Measurements from ENCODE around the gene PAX3. TPM values are rescaled to one million over a fixed set of nuclear protein-coding genes. Genes with fewer than 3 reads are reported as not detected.

PAX3 gene
- total RNA-seq, 1 donor from 2014 or later: not detected

DNA sequence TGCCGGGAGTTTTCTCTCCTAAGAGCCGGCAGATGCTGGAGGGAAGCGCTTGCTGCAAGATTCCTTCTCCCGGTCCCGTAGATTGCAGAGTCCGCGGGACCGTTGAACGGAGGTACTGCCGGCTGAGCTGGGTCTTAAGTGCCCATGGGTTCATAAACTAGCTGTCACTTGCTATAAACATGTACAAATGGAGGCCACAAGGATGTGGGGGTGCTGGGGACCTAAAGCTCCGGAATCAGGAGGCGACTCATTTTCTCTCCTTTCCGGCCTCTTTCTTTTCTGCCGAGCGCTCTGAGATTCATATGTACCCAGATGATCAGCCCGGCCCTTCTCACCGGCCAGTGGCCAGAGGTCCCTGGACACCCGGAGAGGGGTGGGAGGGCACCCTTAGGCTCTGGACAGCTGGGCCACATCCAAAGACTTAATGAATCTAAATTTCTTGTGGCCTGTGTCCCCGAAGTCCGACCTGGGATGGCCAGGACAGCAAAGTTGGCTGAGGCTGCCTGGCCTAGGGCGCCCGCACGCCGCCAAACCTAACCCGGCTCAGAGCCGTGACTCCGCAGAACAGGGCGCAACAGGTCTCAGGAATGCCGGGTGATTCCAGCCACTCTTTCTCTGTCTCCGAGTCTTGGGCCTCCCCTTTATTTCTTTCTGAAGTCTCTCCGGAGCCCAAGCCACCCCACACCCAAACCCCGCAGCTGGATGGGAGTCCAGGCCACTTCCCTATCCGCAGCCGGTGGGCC is 2.4 kb upstream of the PAX3 start:
- intact Hi-C loops (cut with micrococcal nuclease): no loop called here
- DNase-seq (no peak), ATAC-seq (no peak)

DNA sequence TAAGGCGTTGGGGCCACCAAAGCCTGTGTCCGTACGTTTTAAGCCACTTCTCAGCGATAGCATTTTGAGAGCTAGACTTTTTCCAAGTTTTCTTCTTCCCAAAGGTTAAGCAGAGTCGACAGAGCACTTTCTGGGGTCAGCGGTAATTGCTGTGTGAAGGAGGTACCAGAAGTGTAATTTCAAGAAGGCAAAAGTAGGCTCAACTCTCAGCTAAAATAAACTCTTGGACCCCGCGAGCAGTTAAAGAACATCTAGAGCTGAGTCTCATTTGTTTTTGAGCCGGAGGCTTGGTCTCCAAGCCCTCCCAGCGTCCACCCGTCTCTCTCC is 1.9 kb upstream of the PAX3 start:
- intact Hi-C loops (cut with micrococcal nuclease): no loop called here
- no peak for ATAC-seq
- DNase-seq: no peak

DNA sequence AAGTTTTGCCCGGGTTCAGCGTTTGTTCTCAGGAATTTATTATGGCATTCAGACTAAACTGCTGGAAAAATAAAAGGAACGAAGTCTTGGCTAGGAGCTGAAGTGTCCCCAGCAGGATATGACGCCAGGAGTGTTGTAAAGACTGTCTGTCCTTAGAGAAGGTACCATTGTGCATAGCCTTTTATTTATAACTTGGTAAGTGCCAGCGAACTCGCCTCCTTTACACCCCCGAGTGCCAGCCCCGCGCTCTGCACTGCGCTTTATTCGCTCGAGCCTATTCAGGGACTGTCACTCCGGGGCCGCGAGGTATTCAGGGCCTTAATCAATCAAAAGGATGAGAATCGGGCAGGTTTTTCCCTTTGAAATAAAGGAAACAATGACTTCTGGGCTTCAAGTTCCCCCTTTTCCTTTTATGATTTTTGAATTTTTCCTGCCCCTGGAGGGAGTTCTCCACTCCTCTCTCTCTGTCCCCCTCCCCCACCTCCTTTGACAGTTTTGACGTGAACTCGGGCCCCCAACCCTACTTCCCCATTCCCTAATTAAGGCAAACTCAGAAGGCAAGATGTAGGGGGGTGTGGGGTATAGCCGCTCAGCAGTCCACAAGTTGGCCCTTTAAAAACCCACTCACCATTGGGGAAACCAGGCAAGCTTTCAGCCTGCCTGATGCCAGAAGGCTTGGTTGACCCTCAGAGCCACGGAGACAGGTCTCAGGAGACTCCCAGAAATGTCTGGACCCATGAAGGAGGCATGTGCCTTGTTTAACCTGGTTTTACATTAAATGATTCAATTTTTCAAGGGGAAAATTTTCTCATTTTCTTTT is 1.3 kb upstream of the PAX3 start:
- intact Hi-C loops (cut with micrococcal nuclease): no loop called here
- ATAC-seq: no peak
- no peak for DNase-seq

DNA sequence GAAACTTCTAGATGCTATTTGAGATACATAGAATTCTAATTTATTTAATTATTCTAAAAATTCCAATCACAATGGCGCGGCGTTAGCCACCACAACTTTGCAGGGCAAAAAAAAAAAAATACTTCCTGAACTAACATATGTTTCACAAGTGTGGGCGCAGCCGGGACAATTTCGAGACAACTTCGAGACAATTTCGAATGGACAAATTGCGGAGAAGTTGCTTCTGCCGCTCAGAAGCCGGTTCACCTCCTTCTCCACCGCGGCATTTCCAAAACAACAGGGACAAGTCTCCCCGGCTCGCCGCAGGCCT is 842 bp downstream of the PAX3 start:
- ATAC-seq (no peak), DNase-seq (no peak)
- intact Hi-C loops (cut with micrococcal nuclease): no loop called here

DNA sequence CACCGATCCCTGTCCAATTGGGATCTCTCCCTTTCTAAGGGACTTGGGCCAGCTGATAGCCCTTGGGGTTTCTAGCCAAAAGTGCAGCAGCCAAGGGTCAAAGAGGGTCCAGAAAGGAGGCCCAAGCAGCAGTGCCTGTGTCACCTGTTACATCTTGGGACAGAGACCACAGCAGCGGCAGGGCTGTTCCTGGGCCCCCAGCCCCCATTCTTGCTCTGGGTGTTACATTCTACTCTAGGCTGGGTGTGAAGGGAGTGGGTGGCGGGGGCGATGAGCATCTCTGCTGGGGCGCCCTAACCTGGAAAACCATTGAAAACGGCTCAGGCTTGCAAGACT is 1.2 kb downstream of the PAX3 start:
- ATAC-seq (no peak), DNase-seq (no peak)
- intact Hi-C loops (cut with micrococcal nuclease): no loop called here

DNA sequence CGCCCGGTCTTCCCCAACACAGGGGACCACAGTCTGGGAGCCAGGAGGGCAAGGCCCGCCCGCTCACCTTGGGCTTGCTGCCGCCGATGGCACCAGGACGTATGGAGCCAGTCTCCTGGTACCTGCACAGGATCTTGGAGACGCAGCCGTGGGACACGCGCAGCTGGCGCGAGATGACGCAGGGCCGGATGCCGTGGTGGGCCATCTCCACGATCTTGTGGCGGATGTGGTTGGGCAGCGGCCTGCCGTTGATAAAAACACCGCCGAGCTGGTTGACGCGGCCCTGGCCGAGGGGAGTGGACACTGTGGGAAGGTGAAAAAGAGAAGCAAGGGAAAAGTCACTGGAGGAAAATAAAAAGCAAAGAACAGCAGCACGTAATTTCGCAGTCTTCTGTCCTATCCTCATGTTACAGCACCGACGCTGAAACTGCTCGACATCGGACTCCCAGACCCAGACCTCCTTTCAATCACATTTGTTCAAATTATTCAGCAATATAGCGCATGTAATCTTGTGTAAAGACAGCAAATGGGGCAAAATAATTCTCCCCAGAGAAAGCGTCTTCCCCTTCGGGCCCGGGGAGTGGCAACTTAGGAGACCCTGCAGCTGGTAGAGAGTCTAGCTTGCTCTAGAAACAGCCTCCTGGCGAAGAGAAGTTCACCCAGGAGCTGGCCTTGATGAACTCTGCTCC is 1.7 kb downstream of the PAX3 start:
- intact Hi-C loops (cut with micrococcal nuclease): no loop called here
- DNase-seq: no peak
- ATAC-seq: no peak

DNA sequence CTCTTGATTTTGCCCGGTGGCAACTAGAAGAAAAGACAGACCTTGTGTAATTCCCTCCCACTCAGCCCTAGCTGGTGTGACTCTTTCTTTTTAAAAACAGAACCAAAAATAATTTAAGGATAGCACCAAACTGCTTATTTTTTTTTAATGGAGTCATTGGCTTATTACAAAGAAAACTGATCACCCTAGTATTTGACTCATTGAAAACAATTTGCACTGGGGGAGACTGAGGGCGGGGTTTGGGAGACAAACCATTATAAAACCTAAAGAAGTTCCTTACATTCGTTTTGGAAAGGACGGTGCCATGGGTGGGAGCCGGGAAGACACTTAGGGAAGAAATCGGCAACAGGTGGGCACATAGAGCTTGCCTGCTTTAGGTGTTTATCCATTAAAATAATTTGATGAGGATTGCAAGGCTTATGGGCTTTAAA is 2.5 kb downstream of the PAX3 start:
- ATAC-seq (no peak), DNase-seq (no peak)
- intact Hi-C loops (cut with micrococcal nuclease): no loop called here

DNA sequence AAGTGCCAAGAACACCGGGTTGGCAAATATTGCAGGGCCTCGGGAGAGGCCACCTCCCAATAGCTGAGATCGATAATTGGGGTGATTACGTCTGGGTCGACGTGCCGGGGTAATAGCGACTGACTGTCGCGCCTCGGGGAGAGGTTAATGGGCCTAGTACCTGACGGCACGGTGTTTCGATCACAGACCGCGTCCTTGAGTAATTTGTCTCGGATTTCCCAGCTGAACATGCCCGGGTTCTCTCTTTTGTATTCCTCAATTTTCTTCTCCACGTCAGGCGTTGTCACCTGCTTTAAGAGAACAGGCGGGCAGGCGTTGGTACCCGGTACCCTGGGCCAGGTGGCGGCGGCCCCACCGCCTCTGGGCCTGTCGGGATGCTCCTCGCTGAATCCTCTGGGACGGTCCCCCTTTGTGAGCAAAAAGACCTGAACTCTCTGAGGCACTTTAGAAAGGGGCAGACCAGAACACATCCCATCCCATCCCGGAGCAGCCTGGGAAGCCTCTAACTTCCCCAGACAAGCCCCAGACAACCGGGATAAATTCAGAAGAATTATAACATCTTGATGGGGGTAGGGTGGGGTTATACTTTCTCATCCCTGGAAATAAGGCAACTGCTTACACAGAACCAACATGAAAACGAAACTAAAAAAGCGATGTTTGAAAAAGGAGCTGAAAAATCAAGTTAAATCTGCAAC is 3.3 kb downstream of the PAX3 start:
- no peak for DNase-seq
- no peak for ATAC-seq
- intact Hi-C loops (cut with micrococcal nuclease): no loop called here

DNA sequence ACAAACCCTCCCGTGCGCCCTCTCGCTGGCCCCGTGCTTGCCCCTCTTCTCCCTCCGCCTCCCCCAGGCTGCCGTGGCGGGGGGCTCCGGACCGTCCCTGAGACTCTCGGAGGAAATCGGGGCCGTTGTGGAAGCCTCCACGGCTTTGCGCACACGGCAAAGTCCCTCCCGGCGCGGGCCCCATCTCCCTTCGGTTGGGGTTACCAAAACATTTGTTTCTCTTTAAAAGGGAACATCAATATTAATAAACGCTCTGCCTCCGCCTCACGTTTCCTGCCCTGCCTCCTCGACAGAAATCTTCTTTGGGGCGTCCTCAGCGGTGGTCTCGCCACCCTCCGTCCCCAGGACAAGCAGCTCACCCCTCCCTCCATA is 3.8 kb downstream of the PAX3 start:
- ATAC-seq: no peak
- no peak for DNase-seq
- intact Hi-C loops (cut with micrococcal nuclease): no loop called here

DNA sequence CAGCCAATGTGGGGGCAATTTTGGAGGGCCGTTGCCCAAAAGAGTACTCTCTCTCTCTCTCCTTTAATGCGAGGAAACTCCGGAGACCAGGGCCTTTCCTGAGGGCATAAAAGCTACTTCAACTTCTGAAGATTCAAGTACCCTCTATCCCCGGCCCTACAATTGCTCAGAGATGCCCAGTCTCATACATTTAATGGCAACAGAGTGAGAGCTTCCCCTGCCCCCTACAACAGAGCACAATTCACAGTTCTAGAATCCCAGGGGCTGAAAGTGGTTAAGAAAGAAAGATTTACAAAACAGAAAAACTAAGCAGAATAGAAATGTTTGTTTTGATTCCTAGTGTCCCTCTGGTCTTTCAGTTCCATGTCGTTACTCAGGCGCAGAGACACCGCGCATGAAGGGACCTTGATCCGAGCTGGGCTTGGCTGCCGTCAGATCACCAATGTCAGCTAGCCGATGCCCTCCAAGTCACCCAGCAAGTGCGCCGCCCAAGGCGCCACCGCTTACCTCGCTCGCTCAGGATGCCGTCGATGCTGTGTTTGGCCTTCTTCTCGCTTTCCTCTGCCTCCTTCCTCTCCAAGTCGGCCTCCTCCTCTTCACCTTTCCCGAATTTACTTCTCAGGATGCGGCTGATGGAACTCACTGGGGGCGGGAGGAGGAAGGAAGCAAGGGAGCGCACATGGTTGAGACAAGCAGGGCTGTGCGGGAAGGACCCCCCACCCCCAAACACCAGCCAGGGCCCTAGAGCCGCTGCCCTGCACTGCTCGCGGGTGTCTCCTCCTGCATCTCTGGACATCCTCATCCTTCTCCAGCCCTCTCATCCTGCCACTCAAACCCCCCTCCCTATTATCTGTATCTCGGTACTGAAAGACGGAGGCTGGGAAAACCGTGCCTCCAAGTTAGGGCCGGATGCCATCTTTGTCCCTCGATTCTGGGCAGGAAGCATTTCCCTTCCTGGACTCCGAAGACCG is 4.9 kb downstream of the PAX3 start:
- ATAC-seq: no peak

DNA sequence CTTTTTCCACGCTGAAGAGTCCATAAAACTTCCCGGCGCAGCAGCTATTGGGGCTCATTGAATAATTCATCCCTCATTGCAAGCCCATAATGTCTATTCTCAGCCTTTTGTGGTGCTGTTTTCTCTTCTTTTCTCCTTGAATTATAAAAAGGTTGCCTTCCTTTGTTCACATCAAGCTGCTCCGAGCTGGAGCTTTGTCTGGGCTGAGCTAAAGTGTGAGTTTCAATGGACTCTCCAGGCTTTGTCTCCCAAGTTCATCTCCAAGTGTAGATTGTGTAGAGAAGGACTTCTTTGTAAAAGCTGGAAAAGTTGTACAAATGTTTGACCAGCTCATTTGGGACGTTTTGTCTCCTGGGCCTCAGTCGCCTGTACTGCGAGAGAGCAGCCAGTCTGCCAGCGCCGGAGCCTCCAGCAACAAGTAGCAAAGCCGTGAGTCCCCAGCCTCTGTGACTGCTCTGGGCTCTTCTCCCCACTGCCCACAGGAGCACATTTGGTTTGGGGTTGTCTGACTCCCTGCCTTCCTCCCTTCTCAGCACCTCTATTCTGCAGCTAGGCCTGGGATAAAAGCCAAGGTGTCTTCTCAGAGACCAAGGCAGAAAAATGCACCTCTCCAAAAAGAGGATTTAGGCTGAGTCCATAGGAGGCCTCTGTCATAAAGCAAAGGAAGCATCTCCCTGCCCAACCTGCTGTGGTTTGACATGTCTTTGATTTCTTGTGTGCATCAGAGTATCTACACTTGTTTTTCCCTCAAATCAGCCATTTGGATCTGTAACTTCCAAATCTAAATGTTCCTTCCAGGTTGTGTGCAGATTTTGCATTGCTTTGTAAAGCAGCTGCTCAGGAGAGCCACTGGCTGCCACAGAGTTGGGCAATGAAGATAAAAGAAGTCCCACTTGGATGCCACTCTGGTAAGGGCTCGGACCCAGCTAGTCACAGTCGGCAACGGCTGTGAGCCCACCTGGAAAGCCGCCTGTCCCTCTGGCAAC is 6.4 kb downstream of the PAX3 start:
- DNase-seq (no peak), ATAC-seq (no peak)
- intact Hi-C loops (cut with micrococcal nuclease): no loop called here

More for the DNA sequence above, 4.9 kb downstream of the PAX3 start:
- intact Hi-C loops (cut with micrococcal nuclease): no loop called here
- no peak for DNase-seq

DNA sequence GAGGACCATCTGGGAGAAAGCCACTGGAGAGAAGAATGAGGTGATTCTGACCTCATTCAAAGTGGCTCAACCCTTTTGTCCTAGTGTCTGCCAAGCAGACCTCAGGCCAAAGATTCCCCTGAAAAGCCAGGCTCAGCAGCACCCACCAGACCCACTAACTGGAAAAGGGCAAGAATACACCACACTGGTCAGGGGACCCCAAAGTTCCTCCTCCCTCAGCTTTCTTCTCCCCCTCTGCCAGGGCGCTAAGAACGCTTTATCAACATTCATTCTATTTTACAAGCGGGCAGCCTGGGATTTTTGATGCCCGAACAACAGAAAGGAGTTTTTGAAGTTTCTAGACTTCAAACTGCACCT is 7.3 kb downstream of the PAX3 start:
- intact Hi-C loops (cut with micrococcal nuclease): no loop called here
- DNase-seq (no peak), ATAC-seq (no peak)

DNA sequence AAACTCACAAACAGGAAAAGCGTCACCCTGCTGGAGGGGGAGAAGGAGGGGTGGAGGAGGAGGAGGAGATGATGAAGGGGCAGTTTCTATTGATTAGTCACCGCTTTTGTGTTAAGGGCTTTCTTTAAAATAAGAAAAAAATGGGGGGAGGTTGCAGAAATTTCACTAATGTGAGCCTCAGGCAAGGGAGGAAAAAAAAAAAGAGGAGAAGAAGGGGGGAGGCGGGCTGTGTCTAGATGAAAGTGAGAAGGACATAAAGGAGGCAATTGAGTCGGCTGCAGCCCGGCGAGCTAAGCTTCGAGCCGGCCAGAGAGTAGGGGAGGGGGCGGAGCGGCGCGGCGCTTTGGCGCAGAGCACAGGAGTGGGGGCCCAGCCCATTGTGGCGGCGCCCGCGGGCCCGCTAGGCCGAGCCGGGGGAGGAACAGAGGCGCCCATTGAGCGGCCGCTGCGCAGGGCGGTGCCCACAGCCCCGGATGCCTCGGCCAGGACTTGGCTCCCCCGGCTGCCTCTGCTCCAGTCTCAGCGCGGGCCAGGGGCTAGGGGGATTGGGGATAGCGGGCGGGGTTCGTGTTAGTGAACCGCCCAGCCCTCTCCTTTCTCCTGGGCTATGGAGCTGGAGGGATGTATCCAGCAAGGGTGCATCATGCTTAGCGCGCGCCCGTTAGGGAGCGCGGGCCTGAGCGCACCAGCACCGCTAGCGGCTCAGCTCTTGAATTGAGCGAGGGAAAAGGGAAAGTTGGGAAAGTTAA is 7.9 kb downstream of the PAX3 start:
- no peak for DNase-seq
- peak; percentile 28 for ATAC-seq
- intact Hi-C loops (cut with micrococcal nuclease): no loop called here

DNA sequence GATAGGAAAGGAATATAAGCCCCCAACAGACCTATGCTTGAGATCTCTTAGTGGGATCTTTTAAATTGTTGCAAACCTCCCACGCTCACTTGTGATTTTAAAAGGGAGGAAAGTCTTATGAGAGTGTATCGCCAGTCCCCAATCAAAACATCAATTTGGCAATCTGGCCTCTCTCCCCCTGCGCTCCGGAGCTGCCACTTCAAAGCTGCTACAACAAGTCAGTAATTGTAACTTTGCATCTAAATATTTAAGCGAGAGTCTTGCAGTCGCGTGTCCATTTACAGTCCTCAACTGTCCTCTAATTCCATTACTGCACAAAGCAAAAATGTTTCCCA is 8.4 kb downstream of the PAX3 start:
- intact Hi-C loops (cut with micrococcal nuclease): no loop called here
- DNase-seq (no peak), ATAC-seq (no peak)

DNA sequence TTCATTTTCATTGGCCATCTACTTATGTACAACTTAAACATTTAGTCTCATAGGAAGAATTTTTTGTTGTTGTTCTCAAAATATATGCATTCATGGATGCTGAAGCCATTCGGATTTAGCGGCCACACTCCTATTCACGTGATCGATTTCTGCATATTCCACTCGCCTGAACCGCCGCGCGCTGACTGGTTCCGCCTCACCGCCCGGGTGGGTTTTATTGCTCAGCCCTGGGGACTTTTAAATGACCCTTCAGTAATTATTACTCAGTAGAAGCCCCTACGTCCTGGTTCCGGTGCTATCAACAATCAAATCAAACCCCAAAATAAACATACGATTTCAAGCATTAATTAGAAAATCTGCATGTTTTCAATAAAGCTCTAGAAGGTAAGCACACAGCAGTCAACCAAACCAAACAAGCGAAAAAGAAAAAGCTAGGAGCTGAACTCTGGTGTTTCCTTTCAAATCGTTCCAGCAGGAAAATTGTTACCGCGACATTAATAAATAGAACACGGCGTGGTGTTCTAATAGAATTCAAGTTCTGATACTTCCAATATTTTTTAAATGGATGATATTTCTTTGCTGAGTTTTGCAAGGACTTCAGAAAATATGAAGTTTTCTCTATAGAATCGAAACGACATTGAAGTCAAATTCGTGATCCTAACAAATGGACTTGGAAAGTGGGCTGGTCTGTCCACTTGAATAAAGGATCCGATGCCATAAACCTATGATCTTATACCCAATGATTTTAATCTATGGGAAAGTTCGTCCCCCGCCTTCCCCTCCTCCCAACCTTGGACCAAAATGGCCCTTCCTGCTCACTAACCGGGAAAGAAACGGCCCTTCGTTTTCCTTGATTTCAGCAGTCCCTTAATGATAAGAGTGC is 9.3 kb downstream of the PAX3 start:
- DNase-seq: no peak
- intact Hi-C loops (cut with micrococcal nuclease): no loop called here
- ATAC-seq: no peak

DNA sequence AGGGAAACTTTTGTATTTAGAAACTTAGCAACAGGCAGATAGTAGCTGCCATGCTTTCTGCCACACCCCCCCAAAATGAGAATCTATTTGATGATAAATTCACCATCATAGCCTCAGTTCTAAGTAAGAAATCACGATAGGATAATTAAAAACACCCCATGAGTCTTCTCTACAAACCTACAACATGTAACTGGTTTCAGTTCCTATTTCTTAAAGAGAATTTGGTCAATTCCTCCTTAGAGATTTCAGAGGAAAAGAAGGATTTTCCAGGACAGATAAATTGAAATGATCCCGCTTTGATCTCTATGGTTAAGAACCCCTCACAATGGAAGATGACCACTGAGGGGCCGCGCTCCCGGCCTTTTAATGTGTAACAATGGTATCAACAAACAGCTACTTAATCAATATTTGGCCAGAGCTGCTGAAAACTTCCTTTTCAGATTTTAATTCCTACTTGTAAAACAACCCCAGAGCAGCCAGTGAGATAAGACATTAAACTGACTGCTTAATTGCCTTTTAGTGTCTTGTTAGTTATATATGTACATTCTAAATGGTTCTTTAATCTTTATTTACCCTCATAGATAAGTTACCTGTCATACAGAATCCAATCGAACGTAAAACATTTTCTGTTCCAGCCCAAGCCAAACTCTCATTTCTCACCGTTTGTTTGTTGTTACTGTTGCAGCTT is 10.1 kb downstream of the PAX3 start:
- no peak for DNase-seq
- intact Hi-C loops (cut with micrococcal nuclease): no loop called here
- ATAC-seq: no peak
